Measurements from ENCODE around the gene YIPF5. TPM values are rescaled to one million over a fixed set of nuclear protein-coding genes. Genes with fewer than 3 reads are reported as not detected.

Gene YIPF5
- polyA plus RNA-seq, 3 donors: 56.0 to 75.9 (median 69.9) TPM

DNA sequence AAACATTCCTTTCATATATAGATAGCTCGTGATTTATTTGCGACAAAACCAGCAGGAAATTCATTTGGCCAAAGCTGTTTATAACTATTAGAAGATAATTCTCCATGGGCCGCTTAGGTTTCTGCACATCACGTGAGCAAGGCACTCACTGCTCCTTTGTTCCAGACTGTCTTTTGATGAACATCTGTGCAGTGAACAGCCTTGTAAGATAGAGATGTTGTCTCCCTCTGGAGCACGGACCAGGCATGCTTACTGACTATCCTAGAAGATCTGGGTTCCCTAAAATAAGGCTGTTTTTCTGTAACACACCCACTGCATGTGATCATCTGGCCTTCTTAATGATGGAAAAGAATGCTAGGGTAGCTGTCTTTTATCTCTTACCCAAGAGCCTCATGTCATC, 30.9 kb downstream of the YIPF5 start:
- peak in 2 of 11 donors; percentile 7 to 25 for DNase-seq (ENCODE audit: extremely low read depth in 1 of 11, low read depth in 9 of 11, low spot score in 4 of 11)

DNA sequence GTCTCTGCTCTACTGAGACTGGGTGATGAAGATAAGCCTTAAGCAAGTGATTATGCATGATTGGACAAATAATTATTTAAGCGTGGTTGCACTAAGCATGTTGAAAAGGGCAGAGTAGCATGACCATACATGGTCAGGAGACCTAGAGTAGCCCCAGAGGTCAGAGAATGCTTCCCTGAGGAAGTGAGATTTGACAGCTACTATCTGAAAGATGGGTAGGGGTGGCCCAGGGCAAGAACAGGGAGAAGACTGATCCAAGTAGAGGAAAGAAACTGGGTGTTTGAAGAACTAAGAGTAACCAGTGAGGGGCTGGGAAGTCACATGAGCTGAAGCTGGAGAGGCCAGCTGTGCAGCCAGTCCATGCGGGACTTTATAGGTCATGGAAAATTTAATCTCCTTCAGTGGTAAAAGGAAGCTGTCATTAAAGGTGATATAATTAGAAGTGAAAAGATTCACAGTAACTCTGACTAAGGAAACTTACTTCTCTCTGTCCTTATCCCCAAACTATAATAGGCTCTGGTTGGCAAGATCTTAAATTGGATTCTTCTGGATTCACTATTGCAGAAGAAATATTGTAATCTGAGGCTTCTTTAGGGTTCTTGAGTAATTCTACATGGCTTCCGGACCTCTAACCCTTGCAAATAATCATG, 35.2 kb downstream of the YIPF5 start:
- DNase-seq (ENCODE audit: extremely low read depth in 1 of 11, low read depth in 9 of 11, low spot score in 4 of 11): no peak

DNA sequence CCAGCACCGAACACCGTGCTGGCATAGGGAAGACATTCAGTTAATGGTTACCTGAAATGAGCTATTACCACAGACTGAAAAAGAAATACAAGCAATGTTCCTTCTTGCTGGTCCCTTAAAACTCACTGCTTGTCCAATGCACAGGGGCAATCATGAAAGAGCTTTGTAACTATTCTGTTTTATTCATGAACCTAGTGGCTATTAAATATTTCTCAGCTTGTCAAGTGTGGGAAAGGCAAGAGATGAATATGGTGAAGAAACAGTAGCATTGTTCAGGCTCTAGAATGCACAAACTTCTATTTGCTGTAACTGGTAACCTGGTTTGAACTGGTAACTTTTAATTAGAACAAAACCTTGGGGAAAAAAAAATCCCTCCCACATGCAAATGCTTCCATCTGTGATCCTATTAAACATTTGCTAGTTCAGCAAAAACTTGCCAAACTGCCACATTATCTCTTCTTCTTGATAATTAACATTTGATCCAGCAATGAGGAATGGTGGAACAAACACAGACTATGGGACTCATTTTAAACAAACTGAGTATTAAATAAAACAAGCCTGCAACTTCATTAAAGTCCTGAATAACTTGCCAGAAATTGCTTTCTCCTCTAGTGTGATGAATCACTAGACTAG, 36.1 kb downstream of the YIPF5 start:
- DNase-seq (ENCODE audit: extremely low read depth in 1 of 11, low read depth in 9 of 11, low spot score in 4 of 11): no peak

DNA sequence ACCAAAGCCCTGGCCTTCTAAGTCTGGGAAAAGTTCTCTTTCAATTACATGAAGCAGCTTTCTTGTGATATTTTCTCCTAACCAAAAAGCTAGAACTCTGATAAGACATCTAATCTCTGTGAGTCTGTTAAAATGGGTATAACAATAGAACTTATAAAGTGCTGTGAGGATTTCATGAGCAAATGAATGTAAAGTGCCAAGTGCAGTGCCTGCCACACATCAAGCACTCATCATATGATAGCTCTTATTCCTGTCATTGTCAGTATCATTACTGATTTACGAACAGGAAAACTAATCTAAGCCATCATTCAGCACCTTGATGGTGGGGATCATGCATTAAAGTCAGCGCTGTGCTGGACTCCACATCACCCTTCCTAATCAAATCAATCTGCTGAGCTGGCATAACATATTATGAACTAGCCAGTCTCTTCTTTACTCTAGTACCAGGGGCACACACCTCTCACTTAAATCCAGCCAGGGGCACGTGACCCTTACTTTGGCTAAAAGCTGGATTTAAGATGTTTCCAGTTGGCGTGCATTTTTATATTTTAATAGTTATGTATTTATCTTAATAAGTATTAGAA, 37.3 kb downstream of the YIPF5 start:
- no peak for DNase-seq (ENCODE audit: extremely low read depth in 1 of 11, low read depth in 9 of 11, low spot score in 4 of 11)

DNA sequence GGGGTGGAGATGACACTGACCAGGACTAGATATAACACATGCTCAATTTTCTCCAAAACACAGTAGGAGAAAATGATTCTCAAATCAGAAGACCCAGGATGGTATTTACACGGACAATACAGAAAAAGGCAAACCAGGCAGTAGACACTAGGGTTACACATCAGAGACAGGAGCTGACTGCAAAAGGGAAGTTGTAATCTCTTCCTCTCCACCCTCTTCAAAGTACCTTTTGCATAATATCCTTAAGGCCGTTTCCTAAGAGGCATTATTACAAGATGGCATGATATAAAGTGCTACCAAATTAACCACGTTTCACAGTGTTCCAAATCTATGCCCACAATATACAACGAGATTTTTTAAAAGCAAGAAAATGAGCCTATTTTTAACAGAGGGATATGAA, 39.2 kb downstream of the YIPF5 start:
- DNase-seq (ENCODE audit: extremely low read depth in 1 of 11, low read depth in 9 of 11, low spot score in 4 of 11): no peak

DNA sequence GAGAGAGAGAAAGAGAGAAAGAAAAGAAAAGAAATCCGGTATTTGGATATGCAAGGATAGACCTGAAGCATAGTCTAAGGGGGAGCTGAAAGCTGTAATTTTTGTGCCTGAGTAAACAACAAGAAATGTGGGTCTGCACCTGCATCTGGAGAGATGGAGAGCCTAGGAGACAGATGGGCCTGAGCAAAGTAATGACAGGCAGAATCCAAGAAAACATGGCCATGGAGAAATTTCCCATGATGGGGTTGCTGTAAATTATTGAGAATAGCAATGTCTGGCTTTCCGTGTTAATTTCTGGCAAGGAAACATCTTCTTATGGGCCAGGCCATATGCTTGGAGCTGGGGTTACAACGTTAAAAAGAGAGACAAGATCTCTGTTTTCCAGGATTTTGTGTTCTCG, 40.2 kb downstream of the YIPF5 start:
- DNase-seq (ENCODE audit: extremely low read depth in 1 of 11, low read depth in 9 of 11, low spot score in 4 of 11): no peak

DNA sequence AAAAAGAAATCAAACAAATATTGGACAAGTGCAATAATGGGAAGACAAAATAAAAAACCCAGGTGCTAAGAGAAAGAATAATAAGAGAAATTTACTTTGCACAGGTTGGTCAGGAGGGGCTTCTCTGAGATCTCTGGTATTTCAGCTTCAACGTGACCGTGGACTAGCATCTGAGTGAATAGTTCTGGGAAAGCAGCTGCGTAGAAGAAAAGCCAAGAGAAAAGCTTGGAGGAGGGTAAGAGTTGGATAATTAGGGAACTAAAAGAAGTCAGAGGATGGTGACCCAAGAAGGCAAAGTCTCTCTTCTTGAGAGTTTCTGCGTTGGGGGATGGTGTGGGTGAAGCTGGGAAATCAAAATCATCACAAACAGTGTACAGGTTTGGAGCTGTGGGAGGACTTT, 41.6 kb downstream of the YIPF5 start:
- DNase-seq (ENCODE audit: extremely low read depth in 1 of 11, low read depth in 9 of 11, low spot score in 4 of 11): no peak

DNA sequence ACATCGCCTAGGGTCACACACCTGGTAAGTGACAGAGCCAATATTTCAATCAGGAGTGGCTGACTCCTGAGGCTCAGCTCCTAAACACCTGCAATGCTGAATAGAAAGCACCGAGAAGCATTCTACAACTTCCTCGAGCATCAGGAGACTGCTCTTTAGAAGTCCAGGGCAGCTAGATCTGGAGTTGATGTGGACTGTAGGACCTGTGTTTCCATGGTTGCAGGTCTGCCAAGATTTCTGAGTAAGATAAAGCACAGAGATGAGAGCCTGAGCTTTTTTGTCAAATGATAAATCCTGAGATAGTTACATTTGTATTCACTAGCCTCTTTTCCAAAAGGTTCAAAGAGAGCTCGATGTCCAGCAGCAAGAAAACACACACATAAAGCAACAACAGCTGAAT, 43.8 kb downstream of the YIPF5 start:
- DNase-seq (ENCODE audit: extremely low read depth in 1 of 11, low read depth in 9 of 11, low spot score in 4 of 11): no peak

DNA sequence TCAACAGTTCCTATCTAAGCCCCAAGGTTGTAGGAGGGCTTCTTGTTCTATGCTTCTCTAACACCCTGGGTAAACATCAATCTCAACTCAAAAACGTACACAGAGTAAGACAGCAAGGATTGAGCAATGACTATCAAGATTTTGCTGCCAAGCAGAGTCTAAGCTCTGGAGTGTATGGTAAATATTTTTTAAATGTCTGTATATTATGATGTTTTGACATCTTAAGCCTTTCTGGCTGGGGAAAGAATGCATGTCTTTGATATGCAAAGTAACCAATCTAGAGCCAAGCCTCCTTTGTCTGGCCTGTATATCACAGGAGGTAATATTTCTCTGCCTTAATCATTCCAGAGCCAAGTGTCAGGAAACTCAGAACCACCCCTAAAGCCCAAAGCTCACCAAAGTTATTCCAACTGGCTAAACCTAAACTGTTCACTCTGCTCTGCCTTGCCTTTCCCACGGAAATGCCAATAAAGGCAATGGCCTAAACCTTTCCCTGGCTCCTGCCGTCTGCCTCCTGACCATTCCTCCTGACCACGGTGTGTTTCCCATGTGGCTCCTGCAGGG, 45.2 kb downstream of the YIPF5 start:
- DNase-seq (ENCODE audit: extremely low read depth in 1 of 11, low read depth in 9 of 11, low spot score in 4 of 11): no peak

DNA sequence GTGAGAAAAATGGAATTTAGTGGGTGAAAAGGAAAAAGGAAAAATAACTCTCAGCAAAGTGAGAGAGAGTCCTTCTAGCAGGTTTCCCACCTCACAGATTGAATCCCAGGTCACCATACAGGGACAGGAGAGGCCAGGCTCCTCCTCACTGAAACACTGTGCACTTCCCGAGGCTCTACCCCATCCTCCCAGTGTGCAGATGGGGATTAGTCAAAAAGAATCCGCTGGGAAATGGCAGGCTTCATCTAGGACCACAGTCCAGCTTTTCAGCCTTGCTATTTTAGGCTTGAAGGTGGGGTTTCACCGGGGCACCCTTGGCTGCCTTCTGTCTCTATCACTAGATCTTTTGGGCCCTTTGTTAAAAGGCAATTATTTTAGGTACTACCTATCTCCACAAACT, 47.8 kb downstream of the YIPF5 start:
- no peak for DNase-seq (ENCODE audit: extremely low read depth in 1 of 11, low read depth in 9 of 11, low spot score in 4 of 11)

DNA sequence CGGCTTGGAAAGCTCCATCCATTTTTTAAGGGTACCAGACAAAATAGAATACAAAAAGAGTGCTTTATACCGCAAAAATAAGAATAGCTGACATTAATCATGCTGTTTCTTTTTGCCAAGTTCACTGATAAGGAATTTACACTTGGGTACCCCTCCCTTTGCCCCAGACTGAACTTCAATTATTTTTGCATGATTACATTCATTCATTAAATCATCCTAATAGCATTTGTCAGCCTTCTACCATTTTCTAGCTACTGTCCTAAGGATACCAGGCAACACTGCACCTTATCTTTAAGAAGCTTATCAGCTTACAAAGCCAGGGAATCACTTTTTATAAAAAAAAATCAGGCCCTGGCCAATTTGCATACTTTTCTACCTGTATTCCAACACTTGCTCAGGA, 48.4 kb downstream of the YIPF5 start:
- DNase-seq (ENCODE audit: extremely low read depth in 1 of 11, low read depth in 9 of 11, low spot score in 4 of 11): no peak

DNA sequence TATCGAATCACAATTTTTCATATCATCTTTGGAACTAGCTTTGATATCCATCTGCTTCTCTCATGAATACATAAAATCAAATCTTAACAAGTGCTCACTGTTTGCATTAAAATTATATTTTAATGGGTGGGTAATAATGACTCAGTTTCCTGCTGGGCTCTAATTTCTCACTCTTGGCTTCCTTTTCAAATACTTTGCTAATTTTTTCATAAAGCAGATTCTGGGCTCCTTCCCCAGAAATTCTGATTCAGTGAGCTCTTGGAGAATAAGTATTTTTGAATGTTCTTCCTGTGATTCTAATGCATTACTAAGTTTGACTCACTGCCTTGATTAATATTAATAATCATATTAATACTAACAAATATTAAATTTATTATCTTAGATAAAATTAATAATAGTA, 48.9 kb downstream of the YIPF5 start:
- no peak for DNase-seq (ENCODE audit: extremely low read depth in 1 of 11, low read depth in 9 of 11, low spot score in 4 of 11)

DNA sequence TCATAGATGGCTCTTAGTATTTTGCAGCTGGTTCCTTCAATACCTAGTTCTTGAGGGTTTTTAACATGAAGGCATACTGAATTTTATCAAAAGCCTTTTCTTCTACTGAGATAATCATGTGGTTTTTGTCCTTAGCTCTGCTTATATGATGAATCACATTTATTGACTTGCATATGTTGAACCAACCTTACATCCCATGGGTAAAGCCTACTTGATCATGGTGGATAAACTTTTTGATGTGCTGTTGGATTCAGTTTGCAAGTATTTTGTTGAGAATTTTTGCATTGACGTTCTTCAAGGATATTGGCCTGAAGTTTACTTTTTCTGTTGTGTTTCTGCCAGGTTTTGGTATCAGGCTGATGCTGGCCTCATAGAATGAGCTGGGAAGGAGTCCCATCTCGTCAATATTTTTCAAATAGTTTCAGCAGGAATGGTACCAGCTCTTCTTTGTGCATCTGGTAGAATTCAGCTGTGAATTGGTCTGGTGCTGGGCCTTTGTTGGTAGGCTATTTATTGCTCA, 49.7 kb downstream of the YIPF5 start:
- no peak for DNase-seq (ENCODE audit: extremely low read depth in 1 of 11, low read depth in 9 of 11, low spot score in 4 of 11)

DNA sequence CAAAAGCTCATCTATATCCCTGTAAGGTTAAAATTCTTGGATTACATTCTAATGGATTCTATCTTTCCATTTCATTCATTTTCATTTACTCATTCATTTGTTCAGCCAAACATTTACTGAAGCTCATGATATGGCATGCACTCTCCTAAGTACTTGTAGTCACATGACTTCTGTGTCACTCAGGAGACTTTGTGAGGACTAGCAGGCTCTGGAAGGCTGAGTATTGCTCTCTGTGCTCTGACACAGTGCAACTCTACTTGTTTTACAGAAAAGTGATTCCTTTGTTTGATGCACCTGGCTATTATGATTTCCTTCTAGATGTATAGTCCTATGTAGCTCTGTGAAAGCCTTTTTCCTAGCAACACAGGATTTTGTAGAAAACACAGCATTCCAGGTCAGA, 53.0 kb downstream of the YIPF5 start:
- DNase-seq (ENCODE audit: extremely low read depth in 1 of 11, low read depth in 9 of 11, low spot score in 4 of 11): no peak

DNA sequence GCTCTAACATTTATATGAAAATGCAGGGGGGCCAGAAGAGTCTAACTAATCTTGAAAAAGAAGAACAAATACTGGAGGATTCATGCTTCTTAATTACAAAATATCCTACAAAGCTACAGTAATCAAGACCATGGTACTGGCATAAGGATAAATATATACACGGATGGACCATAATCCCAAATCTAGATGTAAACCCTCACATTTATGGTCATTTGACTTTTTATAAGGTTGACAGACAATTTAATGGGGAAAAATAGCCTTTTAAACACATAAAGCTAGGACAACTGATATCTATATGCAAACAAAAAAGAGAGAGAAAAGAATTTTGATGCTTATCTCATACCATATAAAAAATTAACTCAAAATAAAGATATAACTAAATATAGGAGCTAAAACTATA, 55.9 kb downstream of the YIPF5 start:
- no peak for DNase-seq (ENCODE audit: extremely low read depth in 1 of 11, low read depth in 9 of 11, low spot score in 4 of 11)

Other genes starting within 250 kb of the YIPF5 start
- gene KCTD16, start 214 bp upstream of the YIPF5 start, polyA plus RNA-seq (ENCODE audit: insufficient read length in 3 of 3): 1 to 10 TPM; 2.1 to 2.9 (median 2.5) TPM